CD14-positive monocyte (primary cell): ENCODE results near the gene CCDC116. TPM values are rescaled to one million over a fixed set of nuclear protein-coding genes. Genes with fewer than 3 reads are reported as not detected.

Source experiments
- DNase-seq, 3 donors: peaks; one replicate each; pipeline ENCODE4 v3.0.0-alpha.2; 2011 to 2022
- H2AFZ ChIP-seq: 2 replicates; pipeline ENCODE4 v1.6.0; 2012; ENCODE audit warnings: mild to moderate bottlenecking, low read depth, low read length, inconsistent platforms; ENCODE audit not compliant: insufficient read depth, poor library complexity, severe bottlenecking
- H3K27ac ChIP-seq, 2 donors: 1 replicate in 1 of 2; 2 replicates in 1 of 2; pipeline ENCODE4 v1.5.1; 2012 to 2013; ENCODE audit warnings: low read length in 2 of 2, control low read depth in 1 of 2, inconsistent platforms in 1 of 2, low read depth in 1 of 2, mild to moderate bottlenecking in 1 of 2
- H3K27me3 ChIP-seq, 2 donors: one replicate each; pipeline versions ENCODE4 v1.6.0 to v1.6.1; 2011 to 2013; ENCODE audit warnings: low read length in 2 of 2; ENCODE audit not compliant: control insufficient read depth in 2 of 2, insufficient read depth in 2 of 2
- H3K36me3 ChIP-seq, 2 donors: replicated peaks in 1 of 2; 1 replicate in 1 of 2; 2 replicates in 1 of 2; pipeline versions ENCODE4 v1.5.1 to v1.6.1; 2012 to 2013; ENCODE audit warnings: low read length in 2 of 2, control low read depth in 1 of 2, inconsistent platforms in 1 of 2, mild to moderate bottlenecking in 1 of 2; ENCODE audit not compliant: insufficient read depth in 2 of 2, control insufficient read depth in 1 of 2
- H3K4me1 ChIP-seq, 2 donors: 1 replicate in 1 of 2; 2 replicates in 1 of 2; pipeline versions ENCODE4 v1.5.1 to v1.6.1; 2012 to 2013; ENCODE audit warnings: low read length in 2 of 2, control low read depth in 1 of 2, inconsistent platforms in 1 of 2, mild to moderate bottlenecking in 1 of 2, moderate library complexity in 1 of 2; ENCODE audit not compliant: insufficient read depth in 2 of 2, control insufficient read depth in 1 of 2
- H3K4me2 ChIP-seq: replicated peaks from 2 replicates; pipeline ENCODE3; 2012; ENCODE audit warnings: low read length, moderate library complexity, mild to moderate bottlenecking; ENCODE audit not compliant: poor library complexity, severe bottlenecking; ENCODE audit errors: extremely low read depth
- H3K4me3 ChIP-seq, 3 experiments: fragments of 200-600 bp in 1 of 3; sonication (generic) in 1 of 3; replicated peaks in 1 of 3; 1 replicate in 2 of 3; 2 replicates in 1 of 3; pipeline ENCODE4 v1.5.1; 2011 to 2013; ENCODE audit warnings: low read length in 3 of 3, mild to moderate bottlenecking in 3 of 3, control low read depth in 2 of 3, low read depth in 2 of 3, inconsistent platforms in 1 of 3, moderate library complexity in 1 of 3
- H3K79me2 ChIP-seq: 2 replicates; pipeline ENCODE4 v1.6.0; 2012; ENCODE audit warnings: mild to moderate bottlenecking, control low read depth, inconsistent platforms, low read length, moderate library complexity; ENCODE audit not compliant: insufficient read depth
- H3K9ac ChIP-seq: 2 replicates; pipeline ENCODE4 v1.6.0; 2017; ENCODE audit warnings: low read length, mild to moderate bottlenecking; ENCODE audit not compliant: insufficient read depth, poor library complexity, severe bottlenecking
- H3K9me3 ChIP-seq, 2 donors: replicated peaks in 1 of 2; 1 replicate in 1 of 2; 2 replicates in 1 of 2; pipeline versions ENCODE4 v1.5.1 to v1.6.1; 2012 to 2013; ENCODE audit warnings: low read length in 2 of 2, control low read depth in 1 of 2; ENCODE audit not compliant: control insufficient read depth in 1 of 2, insufficient read depth in 1 of 2
- H4K20me1 ChIP-seq: 2 replicates; pipeline ENCODE4 v1.6.0; 2012; ENCODE audit warnings: mild to moderate bottlenecking, low read length, control low read depth, moderate library complexity; ENCODE audit not compliant: insufficient read depth
- H3K27ac Mint-ChIP-seq, 7 donors: one replicate each; pipeline ENCODE4 v1.8.0; 2020; ENCODE audit warnings: mild to moderate bottlenecking in 7 of 7, mixed read lengths in 7 of 7, moderate library complexity in 6 of 7, inconsistent platforms in 2 of 7
- H3K27me3 Mint-ChIP-seq, 3 donors: one replicate each; pipeline ENCODE4 v1.8.0; 2021 to 2022; ENCODE audit warnings: low read depth in 3 of 3, mild to moderate bottlenecking in 3 of 3, mixed read lengths in 3 of 3, moderate library complexity in 3 of 3, inconsistent platforms in 1 of 3
- H3K36me3 Mint-ChIP-seq, 2 donors: one replicate each; pipeline ENCODE4 v1.8.0; 2020; ENCODE audit warnings: mixed read lengths in 2 of 2, inconsistent platforms in 1 of 2, mild to moderate bottlenecking in 1 of 2
- H3K4me1 Mint-ChIP-seq: one replicate; pipeline ENCODE4 v1.8.0; 2020; ENCODE audit warnings: mild to moderate bottlenecking, mixed read lengths
- H3K4me3 Mint-ChIP-seq, 2 donors: one replicate each; pipeline ENCODE4 v1.8.0; 2020; ENCODE audit warnings: mild to moderate bottlenecking in 2 of 2, mixed read lengths in 2 of 2, moderate library complexity in 1 of 2
- H3K9me3 Mint-ChIP-seq, 7 donors: one replicate each; pipeline ENCODE4 v1.8.0; 2020 to 2022; ENCODE audit warnings: mixed read lengths in 7 of 7, mild to moderate bottlenecking in 6 of 7, moderate library complexity in 6 of 7, inconsistent platforms in 2 of 7
- CTCF ChIP-seq: fragments of 200-600 bp; IDR thresholded peaks from one replicate; pipeline ENCODE4 v1.8.0; 2022; ENCODE audit warnings: antibody characterized with exemption, mild to moderate bottlenecking
- WGBS: methylation state at CpG from one replicate; pipeline ENCODE4 v1.1.5; 2013; ENCODE audit warnings: missing lambda C conversion rate; ENCODE audit not compliant: insufficient coverage; 5-methylcytosine and 5-hydroxymethylcytosine counted together
- intact Hi-C, 2 donors: fragments of 100-400 bp; cut with micrococcal nuclease; formaldehyde crosslinking; loops; one replicate each; pipeline versions ENCODE4 v1.15.0 to v1.15.1; 2023
- polyA plus RNA-seq, 3 donors: library from polyadenylated mRNA; depleted of rRNA in 1 of 3; unstranded in 2 of 3; stranded (reverse) in 1 of 3; fragments of 300-500 nt in 2 of 3; fragments of >200 nt in 1 of 3; fragmentation: Illumina TruSeq in 2 of 3; gene quantifications; 1 replicate in 2 of 3; 2 replicates in 1 of 3; pipeline ENCODE4 v1.2.3, GENCODE V29; 2012 to 2021

Gene CCDC116
- polyA plus RNA-seq, 3 donors, result 0.21 TPM; not detected in 2

GRCh38 chr22:21639359-21639758 lies 6.8 kb downstream of the CCDC116 start:
- Mint-ChIP-seq H3K27ac (no peak overlapping the region), H3K9me3 (peaks cover 0 to 1% (median 0%) of the 10 kb centered on the region in 7 donors), H3K4me3 (no peak overlapping the region), H3K36me3 (peaks cover 9 to 12% of the 10 kb centered on the region in 2 donors), H3K27me3 (peaks cover 1 to 3% (median 2%) of the 10 kb centered on the region in 3 donors), H3K4me1 (peaks cover 25% of the 10 kb centered on the region)
- intact Hi-C loops, result no loop called here
- Histone ChIP-seq H4K20me1 (peaks cover 6% of the 10 kb centered on the region), H3K36me3 (peaks cover 0 to 5% of the 10 kb centered on the region in 2 donors), H3K4me1 (peaks cover 24 to 27% of the 10 kb centered on the region in 2 donors), H3K27ac (no peak overlapping the region), H2AFZ (no peak overlapping the region), H3K4me2 (no peak overlapping the region), H3K27me3 (no peaks in the 10 kb centered on the region), H3K79me2 (peaks cover 13% of the 10 kb centered on the region), H3K9me3 (no peaks in the 10 kb centered on the region), H3K9ac (no peak overlapping the region), H3K4me3 (no peak overlapping the region)
- TF ChIP-seq CTCF, result no peak
- DNase-seq, result no peak
- 89% methylated on average over 4 of the region's 4 CpGs for WGBS

GRCh38 chr22:21640810-21641209 lies 8.2 kb downstream of the CCDC116 start:
- no peak overlapping the region for H3K4me3 Mint-ChIP-seq
- Histone ChIP-seq H3K27me3 (no peaks in the 10 kb centered on the region), H3K9me3 (no peaks in the 10 kb centered on the region), H2AFZ (no peak overlapping the region), H3K9ac (peak overlapping the region; percentile 91), H3K79me2 (peaks cover 13% of the 10 kb centered on the region), H3K4me2 (no peak overlapping the region), H3K27ac (no peak overlapping the region), H3K36me3 (peaks cover 0 to 5% of the 10 kb centered on the region in 2 donors), H4K20me1 (peaks cover 6% of the 10 kb centered on the region), H3K4me1 (peaks cover 24 to 27% of the 10 kb centered on the region in 2 donors), H3K4me3 (no peak overlapping the region)
- H3K4me1 Mint-ChIP-seq, result peaks cover 25% of the 10 kb centered on the region
- peaks cover 12 to 22% of the 10 kb centered on the region in 2 donors for H3K36me3 Mint-ChIP-seq
- intact Hi-C loops, result loop anchor here in 1 of 2 donors (2.0 kb wide), 1 partner anchor 16 kb away; no protein-coding TSS in a partner anchor
- peaks cover 0 to 3% (median 1%) of the 10 kb centered on the region in 3 donors for H3K27me3 Mint-ChIP-seq
- no peak for DNase-seq
- 100% methylated on average over 2 of the region's 5 CpGs for whole genome bisulfite sequencing
- peaks cover 0 to 1% (median 0%) of the 10 kb centered on the region in 7 donors for H3K9me3 Mint-ChIP-seq
- no peak for TF ChIP-seq CTCF
- no peak overlapping the region for H3K27ac Mint-ChIP-seq
